Measurements from ENCODE around the gene NSMF.
"Not testable (repeated sequence)": the region's sequence is repeated elsewhere in the genome, so short reads cannot be mapped to it uniquely, and the experiment has no call there.

NSMF gene

GRCh38 chr9:137475666-137476065, 16.5 kb upstream of the NSMF start:
- no peak for FAIRE-seq

- FAIRE-seq = no peak
Measured at GRCh38 chr9:137474271-137474670, 15.1 kb upstream of the NSMF start.

- no peak for FAIRE-seq
Measured at GRCh38 chr9:137470785-137471184, 11.7 kb upstream of the NSMF start.

- no peak for FAIRE-seq
Measured at GRCh38 chr9:137467896-137468295, 8.8 kb upstream of the NSMF start.

- FAIRE-seq = no peak
Measured at GRCh38 chr9:137467161-137467581, 8.0 kb upstream of the NSMF start.

GRCh38 chr9:137466389-137467085, 7.4 kb upstream of the NSMF start:
- not testable (repeated sequence) for FAIRE-seq

- FAIRE-seq = no peak
Measured at GRCh38 chr9:137465720-137466388, 6.7 kb upstream of the NSMF start.

GRCh38 chr9:137465000-137465719, 6.0 kb upstream of the NSMF start:
- no peak for FAIRE-seq

GRCh38 chr9:137464291-137464999, 5.3 kb upstream of the NSMF start:
- FAIRE-seq = no peak

GRCh38 chr9:137463931-137464290, 4.8 kb upstream of the NSMF start:
- FAIRE-seq = no peak

- FAIRE-seq = no peak
Measured at GRCh38 chr9:137462986-137463930, 4.1 kb upstream of the NSMF start.

- FAIRE-seq = no peak
Measured at GRCh38 chr9:137462396-137462985, 3.4 kb upstream of the NSMF start.

GRCh38 chr9:137461663-137462395, 2.7 kb upstream of the NSMF start:
- FAIRE-seq = no peak

GRCh38 chr9:137461316-137461662, 2.2 kb upstream of the NSMF start:
- no peak for FAIRE-seq

- no peak for FAIRE-seq
Measured at GRCh38 chr9:137460363-137461315, 1.5 kb upstream of the NSMF start.

GRCh38 chr9:137459601-137460362, 648 bp upstream of the NSMF start:
- no peak for FAIRE-seq

GRCh38 chr9:137458194-137459151, 661 bp downstream of the NSMF start:
- no peak for FAIRE-seq

Data from G401.6 (cell line).